Mesothelial cell of epicardium (in vitro differentiated cells): ENCODE results near the gene PCK1. TPM values are rescaled to one million over a fixed set of nuclear protein-coding genes. Genes with fewer than 3 reads are reported as not detected.
A peak's percentile ranks its signal among the peaks of the same experiment; 100 is the strongest.

Experiments used
- DNase-seq, 2 experiments: peaks; one replicate each; pipeline ENCODE4 v3.0.0; 2021; ENCODE audit warnings: low spot score in 2 of 2; ENCODE audit not compliant: unreplicated experiment in 2 of 2
- H3K27ac Mint-ChIP-seq: 2 replicates; pipeline ENCODE4 v1.8.0; 2021; ENCODE audit warnings: mixed read lengths
- H3K27me3 Mint-ChIP-seq: 2 replicates; pipeline ENCODE4 v1.8.0; 2021; ENCODE audit warnings: low read depth, mixed read lengths
- H3K36me3 Mint-ChIP-seq: 2 replicates; pipeline ENCODE4 v1.8.0; 2021; ENCODE audit warnings: mixed read lengths
- H3K4me1 Mint-ChIP-seq: 2 replicates; pipeline ENCODE4 v1.8.0; 2021; ENCODE audit warnings: mixed read lengths
- H3K4me3 Mint-ChIP-seq: 2 replicates; pipeline ENCODE4 v1.8.0; 2021; ENCODE audit warnings: mild to moderate bottlenecking, moderate library complexity, mixed read lengths
- H3K9me3 Mint-ChIP-seq: 2 replicates; pipeline ENCODE4 v1.8.0; 2021; ENCODE audit warnings: mixed read lengths
- CTCF ChIP-seq: fragments of 200-600 bp; sonication (generic); IDR thresholded peaks from one replicate; pipeline ENCODE4 v1.5.0; 2021; ENCODE audit warnings: antibody characterized with exemption; ENCODE audit not compliant: unreplicated experiment
- total RNA-seq: library from RNA; stranded (reverse); gene quantifications from 3 replicates; pipeline ENCODE4 v1.2.1, GENCODE V29; 2021

Gene PCK1
- total RNA-seq, 1 donor from 2014 or later: not detected

- Mint-ChIP-seq H3K27me3 (peaks cover 85% of the 10 kb centered on the region), H3K27ac (no peak overlapping the region), H3K4me1 (peaks cover 15% of the 10 kb centered on the region), H3K9me3 (no peaks in the 10 kb centered on the region), H3K36me3 (no peaks in the 10 kb centered on the region), H3K4me3 (no peak overlapping the region)
- TF ChIP-seq CTCF: no peak
- no peak for DNase-seq
Measured at GRCh38 chr20:57545927-57546662, 14.8 kb upstream of the PCK1 start.

- H3K36me3 Mint-ChIP-seq: no peaks in the 10 kb centered on the region
- TF ChIP-seq CTCF: no peak
- no peak overlapping the region for H3K27ac Mint-ChIP-seq
- H3K4me3 Mint-ChIP-seq: no peak overlapping the region
- no peaks in the 10 kb centered on the region for H3K9me3 Mint-ChIP-seq
- no peak for DNase-seq
- peaks cover 11% of the 10 kb centered on the region for H3K4me1 Mint-ChIP-seq
- H3K27me3 Mint-ChIP-seq: peaks cover 89% of the 10 kb centered on the region
Measured at GRCh38 chr20:57546956-57547649, 13.8 kb upstream of the PCK1 start.

GRCh38 chr20:57548177-57549058, 12.5 kb upstream of the PCK1 start:
- DNase-seq: peak in 1 of 2 experiments; percentile 53
- H3K27ac Mint-ChIP-seq: no peak overlapping the region
- H3K9me3 Mint-ChIP-seq: no peaks in the 10 kb centered on the region
- peaks cover 11% of the 10 kb centered on the region for H3K4me1 Mint-ChIP-seq
- no peak overlapping the region for H3K4me3 Mint-ChIP-seq
- TF ChIP-seq CTCF: no peak
- H3K36me3 Mint-ChIP-seq: no peaks in the 10 kb centered on the region
- H3K27me3 Mint-ChIP-seq: peaks cover 91% of the 10 kb centered on the region

- Mint-ChIP-seq H3K9me3 (no peaks in the 10 kb centered on the region), H3K4me1 (peaks cover 11% of the 10 kb centered on the region), H3K27ac (no peak overlapping the region), H3K36me3 (no peaks in the 10 kb centered on the region), H3K27me3 (peaks cover 93% of the 10 kb centered on the region), H3K4me3 (no peak overlapping the region)
- no peak for DNase-seq
- TF ChIP-seq CTCF: no peak
Measured at GRCh38 chr20:57552471-57552870, 8.4 kb upstream of the PCK1 start.

GRCh38 chr20:57553376-57554018, 7.4 kb upstream of the PCK1 start:
- no peak overlapping the region for H3K27ac Mint-ChIP-seq
- no peaks in the 10 kb centered on the region for H3K9me3 Mint-ChIP-seq
- peaks cover 11% of the 10 kb centered on the region for H3K4me1 Mint-ChIP-seq
- H3K27me3 Mint-ChIP-seq: peaks cover 94% of the 10 kb centered on the region
- no peaks in the 10 kb centered on the region for H3K36me3 Mint-ChIP-seq
- no peak overlapping the region for H3K4me3 Mint-ChIP-seq
- no peak for DNase-seq
- no peak for TF ChIP-seq CTCF
